Astrocyte (in vitro differentiated cells and primary cell): ENCODE measurements around the gene TRUB2. TPM values are rescaled to one million over a fixed set of nuclear protein-coding genes. Genes with fewer than 3 reads are reported as not detected.

ENCODE experiments used
- DNase-seq: peaks from one replicate; pipeline ENCODE4 v3.0.0-alpha.2; 2010; ENCODE audit warnings: low read depth
- FAIRE-seq: peaks from 2 replicates; lab custom pipeline; 2011; peaks lifted over from hg19 to GRCh38; lab: Jason Lieb, UNC
- H2AFZ ChIP-seq: 2 replicates; pipeline ENCODE4 v1.6.0; 2012; ENCODE audit warnings: low read depth, low read length, inconsistent platforms
- H3K27ac ChIP-seq: 2 replicates; pipeline ENCODE4 v1.5.1; 2011; ENCODE audit warnings: low read depth, low read length, inconsistent platforms
- H3K27me3 ChIP-seq: 2 replicates; pipeline ENCODE4 v1.6.0; 2011; ENCODE audit warnings: low read length, inconsistent platforms; ENCODE audit not compliant: insufficient read depth
- H3K36me3 ChIP-seq: 2 replicates; pipeline ENCODE4 v1.5.1; 2011; ENCODE audit warnings: low read length, inconsistent platforms; ENCODE audit not compliant: insufficient read depth
- H3K4me1 ChIP-seq: 2 replicates; pipeline ENCODE4 v1.5.1; 2011; ENCODE audit warnings: low read length, inconsistent platforms; ENCODE audit not compliant: insufficient read depth
- H3K4me2 ChIP-seq: 2 replicates; pipeline ENCODE4 v1.6.0; 2012; ENCODE audit warnings: low read length, inconsistent platforms
- H3K4me3 ChIP-seq: 2 replicates; pipeline ENCODE4 v1.5.1; 2011; ENCODE audit warnings: low read depth, mild to moderate bottlenecking, low read length, inconsistent platforms; ENCODE audit not compliant: insufficient read depth
- H3K79me2 ChIP-seq: 2 replicates; pipeline ENCODE4 v1.6.0; 2012; ENCODE audit warnings: mild to moderate bottlenecking, low read length, inconsistent platforms; ENCODE audit not compliant: insufficient read depth
- H3K9ac ChIP-seq: 2 replicates; pipeline ENCODE4 v1.6.0; 2012; ENCODE audit warnings: mild to moderate bottlenecking, low read length, inconsistent platforms
- H3K9me3 ChIP-seq: 2 replicates; pipeline ENCODE4 v1.5.1; 2012; ENCODE audit warnings: low read depth, mild to moderate bottlenecking, low read length, inconsistent platforms; ENCODE audit not compliant: insufficient read depth
- H4K20me1 ChIP-seq: 2 replicates; pipeline ENCODE4 v1.6.0; 2012; ENCODE audit warnings: low read length, inconsistent platforms; ENCODE audit not compliant: insufficient read depth
- H3K27ac Mint-ChIP-seq: one replicate; pipeline ENCODE4 v1.8.0; 2021; ENCODE audit warnings: mild to moderate bottlenecking, mixed read lengths; ENCODE audit not compliant: unreplicated experiment
- H3K27me3 Mint-ChIP-seq: one replicate; pipeline ENCODE4 v1.8.0; 2021; ENCODE audit warnings: low read depth, mixed read lengths; ENCODE audit not compliant: unreplicated experiment
- H3K36me3 Mint-ChIP-seq: one replicate; pipeline ENCODE4 v1.8.0; 2021; ENCODE audit warnings: low read depth, mixed read lengths; ENCODE audit not compliant: unreplicated experiment
- H3K4me1 Mint-ChIP-seq: one replicate; pipeline ENCODE4 v1.8.0; 2021; ENCODE audit warnings: low read depth, mixed read lengths; ENCODE audit not compliant: unreplicated experiment
- H3K4me3 Mint-ChIP-seq: one replicate; pipeline ENCODE4 v1.8.0; 2021; ENCODE audit warnings: mild to moderate bottlenecking, moderate library complexity, mixed read lengths; ENCODE audit not compliant: unreplicated experiment
- H3K9me3 Mint-ChIP-seq: one replicate; pipeline ENCODE4 v1.8.0; 2021; ENCODE audit warnings: mild to moderate bottlenecking, mixed read lengths; ENCODE audit not compliant: unreplicated experiment
- EZH2 ChIP-seq: IDR thresholded peaks from 2 replicates; pipeline ENCODE4 v1.6.1; 2012; ENCODE audit warnings: mild to moderate bottlenecking, low read length, inconsistent platforms; ENCODE audit not compliant: insufficient read depth
- total RNA-seq: library from RNA; stranded (reverse); gene quantifications from 2 replicates; pipeline ENCODE4 v1.2.1, GENCODE V29; 2021
- TF ChIP-seq, protein P1 (sequence below): IDR thresholded peaks from 2 replicates; pipeline ENCODE4 v1.5.1; 2011; ENCODE audit warnings: low read depth, mild to moderate bottlenecking, inconsistent platforms, low read length, moderate library complexity; ENCODE audit not compliant: insufficient read depth

TRUB2 gene
- total RNA-seq, 1 donor from 2014 or later = 26.6 TPM

GRCh38 chr9:128310461-128310860 is 11.8 kb downstream of the TRUB2 start:
- no peaks in the 10 kb centered on the region for H3K27me3 ChIP-seq
- no peak overlapping the region for H2AFZ ChIP-seq
- no peak overlapping the region for H3K27ac ChIP-seq
- Mint-ChIP-seq H3K36me3 (peaks cover 11% of the 10 kb centered on the region), H3K4me1 (no peaks in the 10 kb centered on the region), H3K9me3 (no peaks in the 10 kb centered on the region), H3K27ac (no peak overlapping the region), H3K27me3 (no peaks in the 10 kb centered on the region), H3K4me3 (no peak overlapping the region)
- no peaks in the 10 kb centered on the region for H4K20me1 ChIP-seq
- H3K79me2 ChIP-seq = no peaks in the 10 kb centered on the region
- peaks cover 13% of the 10 kb centered on the region for H3K4me1 ChIP-seq
- no peak overlapping the region for H3K9ac ChIP-seq
- no peak overlapping the region for H3K4me2 ChIP-seq
- H3K9me3 ChIP-seq = no peaks in the 10 kb centered on the region
- DNase-seq (no peak), FAIRE-seq (no peak)
- H3K4me3 ChIP-seq = no peak overlapping the region
- TF ChIP-seq, protein P1, sequence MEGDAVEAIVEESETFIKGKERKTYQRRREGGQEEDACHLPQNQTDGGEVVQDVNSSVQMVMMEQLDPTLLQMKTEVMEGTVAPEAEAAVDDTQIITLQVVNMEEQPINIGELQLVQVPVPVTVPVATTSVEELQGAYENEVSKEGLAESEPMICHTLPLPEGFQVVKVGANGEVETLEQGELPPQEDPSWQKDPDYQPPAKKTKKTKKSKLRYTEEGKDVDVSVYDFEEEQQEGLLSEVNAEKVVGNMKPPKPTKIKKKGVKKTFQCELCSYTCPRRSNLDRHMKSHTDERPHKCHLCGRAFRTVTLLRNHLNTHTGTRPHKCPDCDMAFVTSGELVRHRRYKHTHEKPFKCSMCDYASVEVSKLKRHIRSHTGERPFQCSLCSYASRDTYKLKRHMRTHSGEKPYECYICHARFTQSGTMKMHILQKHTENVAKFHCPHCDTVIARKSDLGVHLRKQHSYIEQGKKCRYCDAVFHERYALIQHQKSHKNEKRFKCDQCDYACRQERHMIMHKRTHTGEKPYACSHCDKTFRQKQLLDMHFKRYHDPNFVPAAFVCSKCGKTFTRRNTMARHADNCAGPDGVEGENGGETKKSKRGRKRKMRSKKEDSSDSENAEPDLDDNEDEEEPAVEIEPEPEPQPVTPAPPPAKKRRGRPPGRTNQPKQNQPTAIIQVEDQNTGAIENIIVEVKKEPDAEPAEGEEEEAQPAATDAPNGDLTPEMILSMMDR = no peak
- TF ChIP-seq EZH2 = no peak
- peaks cover 22% of the 10 kb centered on the region for H3K36me3 ChIP-seq

GRCh38 chr9:128309551-128309950 is 12.7 kb downstream of the TRUB2 start:
- no peak overlapping the region for H3K4me3 Mint-ChIP-seq
- Histone ChIP-seq H4K20me1 (no peaks in the 10 kb centered on the region), H2AFZ (no peak overlapping the region), H3K36me3 (peaks cover 13% of the 10 kb centered on the region), H3K9me3 (no peaks in the 10 kb centered on the region), H3K27ac (no peak overlapping the region), H3K79me2 (no peaks in the 10 kb centered on the region), H3K4me3 (no peak overlapping the region), H3K4me1 (peaks cover 18% of the 10 kb centered on the region), H3K9ac (no peak overlapping the region), H3K4me2 (no peak overlapping the region), H3K27me3 (no peaks in the 10 kb centered on the region)
- DNase-seq (no peak), FAIRE-seq (no peak)
- TF ChIP-seq, protein P1 = no peak
- H3K27ac Mint-ChIP-seq = no peak overlapping the region
- H3K9me3 Mint-ChIP-seq = no peaks in the 10 kb centered on the region
- H3K4me1 Mint-ChIP-seq = no peaks in the 10 kb centered on the region
- peaks cover 9% of the 10 kb centered on the region for H3K36me3 Mint-ChIP-seq
- no peaks in the 10 kb centered on the region for H3K27me3 Mint-ChIP-seq

DNA sequence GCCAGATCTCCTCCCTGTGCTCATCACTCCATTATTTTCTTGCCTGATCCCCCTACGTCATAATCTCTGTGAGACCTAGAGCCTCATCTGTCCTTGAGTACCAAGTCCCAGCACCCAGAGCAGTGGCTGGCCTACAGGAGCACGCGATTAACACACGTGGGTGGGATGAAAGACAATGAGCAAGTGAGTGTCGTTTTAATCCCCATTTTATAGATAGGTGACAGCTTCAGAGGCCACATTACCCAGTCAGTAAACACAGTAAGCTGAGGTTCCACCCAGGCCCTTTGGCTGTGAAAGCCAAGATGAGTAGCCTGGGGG is 17.3 kb downstream of the TRUB2 start:
- Histone ChIP-seq H3K4me1 (peaks cover 18% of the 10 kb centered on the region), H3K4me2 (no peak overlapping the region), H4K20me1 (no peaks in the 10 kb centered on the region), H3K36me3 (peaks cover 3% of the 10 kb centered on the region), H3K27me3 (no peaks in the 10 kb centered on the region), H3K9me3 (no peaks in the 10 kb centered on the region), H2AFZ (no peak overlapping the region), H3K27ac (peak overlapping the region; percentile 21), H3K79me2 (no peaks in the 10 kb centered on the region), H3K4me3 (no peak overlapping the region), H3K9ac (no peak overlapping the region)
- no peak overlapping the region for H3K4me3 Mint-ChIP-seq
- no peaks in the 10 kb centered on the region for H3K27me3 Mint-ChIP-seq
- no peak for FAIRE-seq
- peaks cover 4% of the 10 kb centered on the region for H3K4me1 Mint-ChIP-seq
- no peak overlapping the region for H3K27ac Mint-ChIP-seq
- H3K9me3 Mint-ChIP-seq = peaks cover 4% of the 10 kb centered on the region
- H3K36me3 Mint-ChIP-seq = peaks cover 6% of the 10 kb centered on the region
- DNase-seq = peak; percentile 32
- no peak for TF ChIP-seq EZH2
- TF ChIP-seq, protein P1 = no peak
